Muscle of back (tissue), 11 donors: ENCODE data around the gene PPP1R12B. TPM values are rescaled to one million over a fixed set of nuclear protein-coding genes. Genes with fewer than 3 reads are reported as not detected.
"Not testable (repeated sequence)": the region's sequence is repeated elsewhere in the genome, so short reads cannot be mapped to it uniquely, and the experiment has no call there.

Source experiments
- DNase-seq, 3 donors: peaks; one replicate each; pipeline versions ENCODE4 v3.0.0 to v3.0.0-alpha.2; 2013
- polyA plus RNA-seq, 10 donors: library from polyadenylated mRNA; unstranded; fragments of 120-200 nt; gene quantifications; one replicate each; pipeline ENCODE4 v1.2.1, GENCODE V29; 2013; ENCODE audit not compliant: insufficient read length in 10 of 10

Gene PPP1R12B
- polyA plus RNA-seq, 10 donors: 50.0 to 108 (median 81.2) TPM

- peak; percentile 79 to 90 (median 83) for DNase-seq
Observed at GRCh38 chr1:202579806-202580205, 231.3 kb downstream of the PPP1R12B start.

DNA sequence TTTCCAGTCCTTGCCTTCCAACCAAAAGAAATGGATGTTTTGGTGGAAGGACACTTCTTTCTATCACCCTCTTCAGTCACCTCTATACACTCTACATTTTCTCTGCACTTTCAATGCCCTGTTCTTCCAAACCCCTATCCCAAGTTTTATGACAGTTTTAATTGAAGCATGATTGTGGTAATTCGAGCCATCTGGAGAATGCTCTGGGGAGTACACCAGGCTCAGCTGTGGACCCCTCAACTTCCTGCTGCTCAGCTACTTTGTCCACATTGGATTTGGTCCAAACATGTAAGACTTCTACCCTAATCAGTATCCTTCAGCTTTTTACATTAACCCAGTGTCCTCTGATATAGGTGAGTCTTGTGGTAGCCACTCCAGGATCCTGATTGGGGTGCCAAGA lies 232.1 kb downstream of the PPP1R12B start:
- peak in 1 of 3 donors; percentile 51 for DNase-seq

- DNase-seq: not testable (repeated sequence)
Observed at GRCh38 chr1:202582350-202582749, 233.9 kb downstream of the PPP1R12B start.

DNA sequence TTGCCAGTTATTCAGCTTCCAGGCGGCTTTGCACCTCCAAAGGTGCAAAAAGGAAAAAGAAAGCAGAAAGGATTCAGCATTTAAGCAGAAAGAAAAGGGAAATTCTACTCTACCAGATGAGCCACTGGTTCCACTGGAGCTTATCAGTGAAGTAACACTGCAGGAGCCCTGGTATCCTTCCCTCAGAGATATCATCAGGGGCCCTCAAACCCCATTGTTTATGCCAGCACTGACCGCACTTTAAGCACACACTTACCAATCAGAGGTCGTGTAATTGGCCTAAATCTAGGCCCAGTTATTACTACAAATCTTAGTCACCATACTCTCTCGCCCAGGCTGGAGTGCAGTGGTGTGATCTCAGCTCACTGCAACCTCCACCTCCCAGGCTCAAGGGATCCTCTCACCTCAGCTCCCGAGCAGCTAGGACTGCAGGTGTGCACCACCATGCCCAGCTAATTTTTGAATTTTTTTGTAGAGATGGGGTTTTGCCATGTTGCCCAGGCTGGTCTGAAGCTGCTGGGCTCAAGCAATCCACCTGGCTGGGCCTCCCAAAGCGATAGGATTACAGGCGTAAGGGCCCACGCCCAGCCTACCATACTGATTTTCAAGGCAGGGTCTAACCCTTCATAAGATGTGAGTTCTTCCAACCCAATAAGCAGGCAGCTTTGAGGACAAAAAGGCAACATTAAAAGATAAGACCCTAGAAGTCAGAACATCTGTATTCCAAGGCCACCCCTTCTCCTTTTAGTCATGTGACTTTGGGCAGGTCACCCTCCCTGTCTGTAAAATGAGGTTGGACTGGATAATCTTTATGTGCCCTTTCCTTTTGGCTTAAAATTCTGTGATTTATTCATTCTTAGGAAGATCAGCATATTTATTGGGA lies 236.4 kb downstream of the PPP1R12B start:
- no peak for DNase-seq

GRCh38 chr1:202585590-202585933 lies 237.1 kb downstream of the PPP1R12B start:
- DNase-seq: no peak

- DNase-seq: peak in 2 of 3 donors; percentile 72 to 85
Observed at GRCh38 chr1:202586018-202586821, 237.7 kb downstream of the PPP1R12B start.

GRCh38 chr1:202586871-202587270 lies 238.4 kb downstream of the PPP1R12B start:
- no peak for DNase-seq

- peak in 1 of 3 donors; percentile 75 for DNase-seq
Observed at GRCh38 chr1:202587859-202588485, 239.5 kb downstream of the PPP1R12B start.

- no peak for DNase-seq
Observed at GRCh38 chr1:202588503-202589189, 240.1 kb downstream of the PPP1R12B start.

GRCh38 chr1:202589190-202589930 lies 240.9 kb downstream of the PPP1R12B start:
- DNase-seq: peak; percentile 93 to 96 (median 96)

- no peak for DNase-seq
Observed at GRCh38 chr1:202590126-202590525, 241.6 kb downstream of the PPP1R12B start.

DNA sequence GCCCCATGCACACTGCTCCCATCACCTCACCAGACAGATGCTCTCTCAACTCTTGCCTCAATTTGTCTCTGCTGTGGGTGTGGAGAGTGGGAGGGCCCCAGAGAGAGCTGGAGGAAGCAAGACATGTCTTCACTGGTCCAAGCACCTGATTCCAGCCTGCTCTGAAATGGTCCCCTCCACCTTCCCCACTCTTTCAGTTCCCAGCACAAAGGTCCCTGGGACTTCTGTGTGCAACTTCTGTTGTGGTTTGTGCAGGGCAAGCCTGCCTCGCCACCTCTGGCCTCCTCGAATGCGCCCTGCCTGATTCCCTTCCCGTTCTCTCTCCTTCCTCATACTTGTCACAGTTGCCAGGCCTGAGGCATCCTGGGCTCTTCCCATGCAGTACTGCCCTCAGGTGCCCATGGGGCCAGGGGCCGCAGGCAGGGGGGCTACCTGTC lies 242.5 kb downstream of the PPP1R12B start:
- DNase-seq: no peak

DNA sequence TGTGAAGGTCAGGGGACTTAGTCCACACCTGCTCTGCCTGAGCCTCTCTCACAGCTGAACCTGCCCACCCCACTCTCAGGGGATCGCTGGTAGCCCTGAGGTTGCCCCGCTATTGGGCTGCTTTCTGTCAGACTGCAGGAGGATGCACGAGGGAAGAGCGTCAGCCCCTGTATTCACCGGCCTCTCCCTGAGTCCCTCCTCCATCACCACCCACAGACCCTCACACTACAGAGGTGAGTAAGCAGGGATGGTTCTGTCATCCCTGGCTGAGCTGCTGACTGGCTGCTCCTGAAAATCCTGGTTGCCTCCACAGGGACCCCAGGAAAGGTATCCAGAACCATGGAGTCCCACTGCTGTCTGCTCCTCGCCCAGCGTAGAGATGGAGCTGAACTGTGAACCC lies 243.0 kb downstream of the PPP1R12B start:
- no peak for DNase-seq

- no peak for DNase-seq
Observed at GRCh38 chr1:202592146-202592545, 243.6 kb downstream of the PPP1R12B start.

DNA sequence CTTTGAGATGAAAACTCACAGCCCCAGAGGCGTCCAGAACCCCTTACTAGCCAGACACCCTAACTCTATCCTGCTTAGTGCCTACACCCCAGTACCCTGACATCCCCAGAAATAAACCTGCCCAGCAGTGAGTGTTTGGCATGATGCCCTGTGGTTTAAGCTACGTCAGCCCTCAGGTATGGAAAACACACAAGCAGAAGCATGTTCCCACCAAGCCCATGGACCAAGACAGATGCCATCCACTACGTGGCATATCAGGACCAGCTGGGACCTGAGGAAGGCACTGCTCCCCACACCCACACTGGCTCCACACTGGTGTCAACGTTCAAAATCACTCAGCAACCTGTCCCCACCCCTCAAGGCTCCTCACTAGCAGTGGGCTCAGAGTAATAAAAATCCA lies 245.3 kb downstream of the PPP1R12B start:
- DNase-seq: no peak

DNA sequence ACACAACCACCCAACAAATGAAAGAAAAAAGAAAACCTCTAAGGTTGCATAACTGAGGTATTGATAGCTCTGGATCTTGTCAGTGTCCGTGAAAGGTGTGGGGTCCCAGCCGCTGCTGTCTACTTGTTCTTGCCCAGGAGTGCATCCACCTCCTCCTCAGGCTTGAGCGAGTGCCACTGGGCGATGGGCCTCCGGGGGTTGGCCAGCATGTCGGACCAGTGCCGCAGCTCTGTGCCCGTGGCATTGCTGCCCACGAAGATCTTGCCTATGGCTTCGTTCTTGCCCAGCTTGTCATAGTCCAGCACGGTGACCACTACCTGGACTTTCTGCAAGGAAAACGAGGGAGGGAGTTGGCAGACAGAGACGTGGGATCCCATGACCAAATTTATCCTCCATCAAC lies 248.1 kb downstream of the PPP1R12B start:
- DNase-seq: no peak

DNA sequence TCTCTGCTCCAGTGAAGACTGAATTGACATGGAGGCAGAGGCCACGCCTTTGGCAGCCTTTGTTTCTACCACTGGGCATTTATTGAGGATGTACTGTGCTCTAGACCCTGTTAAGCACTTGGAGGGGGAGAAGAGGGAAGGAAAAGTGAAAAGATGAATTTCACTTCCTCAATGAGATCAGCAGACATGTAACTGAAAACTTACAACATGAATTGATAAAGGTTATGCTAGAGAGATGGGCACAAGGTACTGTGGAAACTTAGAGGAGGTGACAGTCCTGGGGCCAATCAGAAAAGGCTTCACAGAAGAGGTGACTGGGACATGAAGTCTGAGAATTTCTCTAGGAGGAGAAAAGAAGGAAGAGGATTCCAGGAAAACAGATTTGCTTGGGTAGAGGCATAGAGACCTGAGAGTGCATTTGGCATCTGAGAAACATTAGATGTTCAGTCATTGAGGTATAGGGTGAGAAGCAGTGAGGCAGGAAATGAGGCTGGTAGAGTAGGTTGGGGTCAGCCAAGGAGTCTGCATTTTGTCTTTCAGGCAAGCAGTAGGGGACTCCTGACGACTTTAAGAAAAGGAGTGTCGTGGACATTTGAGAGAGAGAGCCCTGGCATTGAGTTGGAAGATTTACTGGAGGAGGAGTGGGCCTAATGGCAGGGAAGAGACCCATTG lies 248.7 kb downstream of the PPP1R12B start:
- no peak for DNase-seq

GRCh38 chr1:202599669-202600431 lies 251.4 kb downstream of the PPP1R12B start:
- peak in 1 of 3 donors; percentile 82 for DNase-seq

GRCh38 chr1:202600432-202601041 lies 252.0 kb downstream of the PPP1R12B start:
- DNase-seq: no peak
